GM18511 (cell line): ENCODE results near the gene SHE.
"Not testable (repeated sequence)": the region's sequence is repeated elsewhere in the genome, so short reads cannot be mapped to it uniquely, and the experiment has no call there.

Experiments used
- ATAC-seq: cut with Tn5 transposase; IDR thresholded peaks from one replicate; pipeline ENCODE4 v1.9.1; 2021; ENCODE audit warnings: mild to moderate bottlenecking, moderate library complexity; ENCODE audit not compliant: unreplicated experiment

SHE gene

GRCh38 chr1:154502066-154502743 is at the start of gene SHE, which contains the start of gene TDRD10:
Gene SHE, minus strand, starts transcription at chr1:154502412. Its CDS starts 386 bp downstream, at chr1:154502026.
Gene TDRD10, plus strand, starts transcription at chr1:154502219. Its CDS starts 4,685 bp downstream, at chr1:154506904.
- ATAC-seq: no peak

GRCh38 chr1:154551474-154551873 is 49.3 kb upstream of the SHE start:
- ATAC-seq: no peak

- ATAC-seq: no peak
These were observed 48.4 kb upstream of the SHE start for GRCh38 chr1:154550657-154551056.

GRCh38 chr1:154550070-154550469 is 47.9 kb upstream of the SHE start:
- no peak for ATAC-seq

- ATAC-seq: no peak
These were observed 47.1 kb upstream of the SHE start for GRCh38 chr1:154549202-154549770.

- ATAC-seq: no peak
These were observed 45.8 kb upstream of the SHE start for GRCh38 chr1:154548028-154548427.

- ATAC-seq: no peak
These were observed 45.0 kb upstream of the SHE start for GRCh38 chr1:154547105-154547732.

- peak; percentile 48 for ATAC-seq
These were observed 44.3 kb upstream of the SHE start for GRCh38 chr1:154546264-154547063.

GRCh38 chr1:154541231-154541630 is 39.0 kb upstream of the SHE start:
- ATAC-seq: no peak

- no peak for ATAC-seq
These were observed 37.6 kb upstream of the SHE start for GRCh38 chr1:154539486-154540483.

- ATAC-seq: no peak
These were observed 34.4 kb upstream of the SHE start for GRCh38 chr1:154536570-154536969.

- ATAC-seq: no peak
These were observed 32.0 kb upstream of the SHE start for GRCh38 chr1:154533952-154534844.

GRCh38 chr1:154531950-154532349 is 29.7 kb upstream of the SHE start:
- ATAC-seq: not testable (repeated sequence)

GRCh38 chr1:154529308-154529707 is 27.1 kb upstream of the SHE start:
- ATAC-seq: no peak

GRCh38 chr1:154527192-154527591 is 25.0 kb upstream of the SHE start:
- no peak for ATAC-seq

- no peak for ATAC-seq
These were observed 22.7 kb upstream of the SHE start for GRCh38 chr1:154524881-154525280.

- ATAC-seq: no peak
These were observed 19.5 kb upstream of the SHE start for GRCh38 chr1:154521695-154522094.

- ATAC-seq: no peak
These were observed 18.1 kb upstream of the SHE start for GRCh38 chr1:154520333-154520732.

GRCh38 chr1:154519591-154519991 is 17.4 kb upstream of the SHE start:
- no peak for ATAC-seq
